ENCODE measurements around the gene MRPS18A.

MRPS18A gene

DNA sequence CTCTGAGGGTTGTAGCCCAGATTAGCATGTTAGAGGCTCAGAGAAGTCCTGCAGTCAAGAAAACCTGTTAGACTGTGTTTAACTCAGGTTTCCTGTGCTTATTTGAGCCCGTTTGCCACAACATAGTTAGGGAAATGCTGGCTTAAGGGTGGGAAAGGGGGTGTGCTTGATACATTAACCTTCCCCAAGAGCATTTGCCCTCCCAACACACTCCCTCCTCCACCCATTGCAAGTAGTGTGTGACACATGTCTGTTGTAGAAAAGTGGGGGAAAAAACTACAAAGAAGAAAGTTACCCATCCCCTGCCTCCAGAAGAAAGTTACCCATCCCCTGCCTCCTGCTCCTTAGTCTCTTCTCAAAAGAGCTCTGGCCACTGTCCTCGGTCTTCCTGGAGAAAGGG, 36.8 kb upstream of the MRPS18A start:
- TF ChIP-seq, protein P1, sequence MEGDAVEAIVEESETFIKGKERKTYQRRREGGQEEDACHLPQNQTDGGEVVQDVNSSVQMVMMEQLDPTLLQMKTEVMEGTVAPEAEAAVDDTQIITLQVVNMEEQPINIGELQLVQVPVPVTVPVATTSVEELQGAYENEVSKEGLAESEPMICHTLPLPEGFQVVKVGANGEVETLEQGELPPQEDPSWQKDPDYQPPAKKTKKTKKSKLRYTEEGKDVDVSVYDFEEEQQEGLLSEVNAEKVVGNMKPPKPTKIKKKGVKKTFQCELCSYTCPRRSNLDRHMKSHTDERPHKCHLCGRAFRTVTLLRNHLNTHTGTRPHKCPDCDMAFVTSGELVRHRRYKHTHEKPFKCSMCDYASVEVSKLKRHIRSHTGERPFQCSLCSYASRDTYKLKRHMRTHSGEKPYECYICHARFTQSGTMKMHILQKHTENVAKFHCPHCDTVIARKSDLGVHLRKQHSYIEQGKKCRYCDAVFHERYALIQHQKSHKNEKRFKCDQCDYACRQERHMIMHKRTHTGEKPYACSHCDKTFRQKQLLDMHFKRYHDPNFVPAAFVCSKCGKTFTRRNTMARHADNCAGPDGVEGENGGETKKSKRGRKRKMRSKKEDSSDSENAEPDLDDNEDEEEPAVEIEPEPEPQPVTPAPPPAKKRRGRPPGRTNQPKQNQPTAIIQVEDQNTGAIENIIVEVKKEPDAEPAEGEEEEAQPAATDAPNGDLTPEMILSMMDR (conservative IDR thresholded peaks at IDR 0.05; ENCODE audit: low read length), result no peak
- no peak for DNase-seq (ENCODE audit: low read depth)
- H3K4me3 ChIP-seq (ENCODE audit: low read length), result no peak overlapping the region

DNA sequence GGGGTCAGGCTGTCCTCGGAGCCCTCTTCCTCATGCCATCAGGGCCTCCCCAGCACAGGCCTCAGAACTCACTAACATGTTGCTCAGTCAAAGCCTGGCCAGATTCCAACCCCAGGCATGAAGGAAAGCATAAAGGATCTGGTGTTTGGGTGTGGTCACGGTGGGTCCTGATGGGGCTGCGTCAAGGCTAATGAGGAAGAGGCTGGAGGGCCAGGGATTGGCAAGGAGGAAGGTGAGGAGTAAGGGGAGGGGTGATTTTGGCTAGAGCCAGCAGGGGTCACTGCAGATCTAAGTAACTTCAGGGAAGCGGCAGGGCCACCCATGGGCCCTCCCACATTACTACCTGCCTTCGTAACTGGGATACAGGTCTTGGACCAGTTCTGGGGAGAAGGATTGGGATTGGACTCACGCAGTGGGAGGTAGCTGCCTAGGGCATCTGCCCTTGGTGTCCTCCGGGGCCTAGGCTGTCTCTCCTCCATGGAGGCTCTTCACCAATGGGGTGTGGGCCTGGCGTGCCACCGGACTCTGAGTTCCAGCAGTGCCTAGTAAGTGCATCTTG, 36.2 kb upstream of the MRPS18A start:
- TF ChIP-seq, protein P1 (conservative IDR thresholded peaks at IDR 0.05; ENCODE audit: low read length), result peak; percentile 60
- DNase-seq (ENCODE audit: low read depth), result peak; percentile 52
- H3K4me3 ChIP-seq (ENCODE audit: low read length), result no peak overlapping the region

DNA sequence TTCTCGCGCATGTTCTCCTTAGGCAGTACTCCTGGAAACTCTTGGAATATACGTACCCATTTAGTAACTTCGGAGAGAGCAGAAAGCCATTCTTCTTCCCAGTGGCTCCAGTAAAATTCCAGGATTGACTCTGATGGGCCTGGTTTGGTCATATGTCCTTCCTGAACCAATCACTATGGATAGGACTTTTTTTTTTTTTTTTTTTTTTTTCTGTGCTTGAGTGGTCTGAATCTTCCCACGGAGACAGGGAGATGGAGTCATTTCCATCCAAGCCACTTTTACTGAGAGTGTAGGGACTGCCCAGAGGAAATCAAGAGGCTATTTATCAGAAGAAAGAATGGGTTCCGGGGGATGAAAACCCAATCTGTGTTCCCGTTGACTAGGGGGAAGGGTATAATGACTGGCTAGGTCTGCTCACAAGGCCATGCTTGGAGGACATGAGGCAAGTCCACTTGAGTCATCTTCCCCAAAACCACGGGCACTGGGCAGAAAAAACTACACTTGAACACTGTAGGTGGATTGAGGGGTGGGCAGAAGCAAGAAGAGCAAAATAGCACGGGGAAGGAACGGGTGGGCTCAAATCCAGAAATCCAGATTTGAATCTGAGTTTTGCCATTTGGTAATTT, 35.4 kb upstream of the MRPS18A start:
- H3K4me3 ChIP-seq (ENCODE audit: low read length), result no peak overlapping the region
- TF ChIP-seq, protein P1 (conservative IDR thresholded peaks at IDR 0.05; ENCODE audit: low read length), result no peak
- peak; percentile 8 for DNase-seq (ENCODE audit: low read depth)

DNA sequence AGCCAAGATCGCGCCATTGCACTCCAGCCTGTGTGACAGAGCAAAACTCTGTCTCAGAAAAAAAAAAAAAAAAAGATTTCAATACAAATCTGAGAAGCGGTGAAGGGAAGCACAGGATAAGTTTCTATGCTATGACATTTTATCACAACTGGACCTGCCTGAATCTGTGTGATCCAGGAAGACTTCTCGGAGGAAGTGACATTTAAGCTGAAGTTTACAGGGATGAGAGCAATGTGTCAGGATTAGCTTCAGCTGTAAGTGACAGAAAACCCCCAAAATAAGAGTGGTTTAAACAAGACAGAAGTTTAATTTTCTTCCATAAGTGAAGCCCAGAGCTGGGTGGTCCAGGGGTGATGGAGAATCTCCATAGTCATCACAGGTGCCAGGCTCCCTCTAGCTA, 33.4 kb upstream of the MRPS18A start:
- no peak overlapping the region for H3K4me3 ChIP-seq (ENCODE audit: low read length)
- TF ChIP-seq, protein P1 (conservative IDR thresholded peaks at IDR 0.05; ENCODE audit: low read length), result no peak
- no peak for DNase-seq (ENCODE audit: low read depth)

DNA sequence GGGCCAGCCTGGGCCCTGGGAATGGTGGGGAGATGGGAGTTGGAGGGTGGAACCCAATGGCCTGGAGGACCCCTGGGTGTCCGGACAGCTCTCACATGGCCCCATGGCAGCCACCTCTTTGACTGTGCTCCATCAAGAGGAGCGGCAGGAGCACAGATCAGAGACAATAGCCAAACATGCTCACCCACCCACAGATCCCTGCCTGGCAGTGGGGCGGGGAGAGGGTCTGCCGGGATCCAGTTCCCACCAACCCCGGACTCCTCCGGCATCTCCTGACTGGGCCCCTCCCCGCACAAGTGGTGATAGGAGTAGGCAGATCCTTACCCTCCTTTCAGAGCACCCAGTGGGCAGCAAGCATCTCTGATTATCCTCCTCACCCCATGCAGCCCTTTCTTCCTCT, 31.9 kb upstream of the MRPS18A start:
- TF ChIP-seq, protein P1 (conservative IDR thresholded peaks at IDR 0.05; ENCODE audit: low read length), result no peak
- H3K4me3 ChIP-seq (ENCODE audit: low read length), result no peak overlapping the region
- DNase-seq (ENCODE audit: low read depth), result no peak

DNA sequence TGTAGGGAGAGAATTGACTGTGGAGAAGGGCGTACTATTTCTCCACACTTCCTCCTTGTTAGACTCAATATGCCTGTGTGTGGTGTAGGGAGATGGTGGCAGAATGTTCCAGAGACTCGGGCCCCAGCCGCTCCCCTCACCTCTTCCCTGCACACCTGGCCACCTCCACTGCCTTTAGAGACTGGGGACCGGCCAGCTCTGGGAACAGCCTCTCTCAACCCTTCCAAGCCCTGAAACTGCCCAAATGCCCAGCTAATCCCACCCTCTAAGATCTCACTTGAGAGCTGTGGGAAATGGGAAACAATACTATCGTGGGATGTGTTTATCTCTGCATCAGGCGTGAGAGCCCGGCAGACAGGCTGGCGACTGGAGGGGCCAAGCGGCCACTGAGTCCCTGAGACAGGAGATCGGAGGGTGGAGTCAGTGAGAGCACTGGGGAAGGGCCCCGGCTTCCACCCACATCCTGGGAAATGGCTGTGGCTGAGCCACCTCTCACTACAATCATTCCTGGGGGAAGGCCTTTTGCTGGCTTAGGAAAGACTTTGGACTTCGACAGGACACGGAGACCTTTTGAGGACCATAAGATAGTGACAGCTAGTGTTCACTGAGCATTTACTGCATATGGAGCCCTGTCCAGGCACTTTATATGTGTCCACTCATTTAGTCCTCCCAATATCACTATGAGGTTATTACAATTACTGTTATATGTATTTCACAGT, 31.0 kb upstream of the MRPS18A start:
- no peak overlapping the region for H3K4me3 ChIP-seq (ENCODE audit: low read length)
- no peak for DNase-seq (ENCODE audit: low read depth)
- TF ChIP-seq, protein P1 (conservative IDR thresholded peaks at IDR 0.05; ENCODE audit: low read length), result no peak

DNA sequence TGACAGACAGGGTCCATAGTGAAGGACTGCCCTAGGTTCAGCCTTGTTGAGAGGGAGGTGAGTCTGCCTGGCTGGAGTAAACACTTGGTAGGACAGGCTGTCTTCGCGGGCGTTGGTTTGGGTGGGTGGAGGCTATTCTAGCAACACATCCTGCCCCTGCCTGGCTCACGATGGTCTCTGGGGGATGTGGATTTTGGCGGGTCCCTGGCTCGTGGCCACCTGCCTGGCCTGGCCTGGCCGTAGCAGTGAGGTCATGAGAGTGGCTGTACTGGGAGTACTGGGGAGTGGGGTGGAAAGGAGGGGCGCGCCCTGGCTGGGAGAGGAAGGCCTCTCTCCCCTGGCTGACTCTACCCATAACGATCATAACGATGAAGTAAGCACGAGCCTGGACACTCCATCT, 30.2 kb upstream of the MRPS18A start:
- DNase-seq (ENCODE audit: low read depth), result no peak
- TF ChIP-seq, protein P1 (conservative IDR thresholded peaks at IDR 0.05; ENCODE audit: low read length), result no peak
- no peak overlapping the region for H3K4me3 ChIP-seq (ENCODE audit: low read length)

Measured in AG10803 (cell line).